Mammary epithelial cell (primary cell): ENCODE data around the gene CACNA1A.

ENCODE experiments used
- EZH2 ChIP-seq: IDR thresholded peaks from 2 replicates; pipeline ENCODE4 v1.6.1; 2012; ENCODE audit warnings: low read length, inconsistent platforms, borderline replicate concordance
- TF ChIP-seq, protein P1 (sequence below), 2 donors: IDR thresholded peaks in 1 of 2; conservative IDR thresholded peaks in 1 of 2; 2 replicates each; pipeline ENCODE4 v1.5.1; 2011 to 2012; ENCODE audit warnings: inconsistent platforms in 2 of 2, low read length in 2 of 2, mild to moderate bottlenecking in 2 of 2, control low read depth in 1 of 2, low read depth in 1 of 2; ENCODE audit not compliant: insufficient read depth in 1 of 2; ENCODE audit errors: extremely low read depth in 1 of 2

DNA sequence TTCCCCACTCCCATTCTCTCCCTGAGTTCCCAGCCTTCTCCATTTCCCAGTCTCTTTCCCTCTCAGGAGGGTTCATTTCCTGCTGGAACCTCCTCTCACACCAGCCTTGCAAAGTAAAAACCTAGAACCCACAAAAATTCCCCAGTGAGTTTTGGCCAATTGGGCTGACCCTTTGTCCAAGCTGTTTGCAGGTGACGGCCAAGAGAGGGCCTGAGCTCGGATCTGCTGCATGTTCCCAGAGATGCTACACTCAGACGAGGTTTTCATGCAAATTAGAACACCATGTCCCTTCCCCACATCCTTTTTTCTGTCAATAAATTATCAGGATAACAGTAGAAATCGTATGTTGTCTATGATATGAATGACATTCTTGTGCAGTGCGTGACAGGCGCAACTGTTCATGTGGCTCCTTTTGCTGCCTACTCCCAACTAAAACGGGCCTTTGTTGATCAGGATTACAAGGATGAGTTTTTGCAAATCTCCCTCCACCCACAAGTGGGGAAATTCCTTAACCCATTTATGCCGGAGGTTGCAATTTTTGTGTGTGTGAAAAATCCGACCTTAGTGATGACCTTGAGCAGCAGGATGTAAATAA is 149.5 kb downstream of the CACNA1A start:
- no peak for TF ChIP-seq EZH2
- TF ChIP-seq, protein P1, sequence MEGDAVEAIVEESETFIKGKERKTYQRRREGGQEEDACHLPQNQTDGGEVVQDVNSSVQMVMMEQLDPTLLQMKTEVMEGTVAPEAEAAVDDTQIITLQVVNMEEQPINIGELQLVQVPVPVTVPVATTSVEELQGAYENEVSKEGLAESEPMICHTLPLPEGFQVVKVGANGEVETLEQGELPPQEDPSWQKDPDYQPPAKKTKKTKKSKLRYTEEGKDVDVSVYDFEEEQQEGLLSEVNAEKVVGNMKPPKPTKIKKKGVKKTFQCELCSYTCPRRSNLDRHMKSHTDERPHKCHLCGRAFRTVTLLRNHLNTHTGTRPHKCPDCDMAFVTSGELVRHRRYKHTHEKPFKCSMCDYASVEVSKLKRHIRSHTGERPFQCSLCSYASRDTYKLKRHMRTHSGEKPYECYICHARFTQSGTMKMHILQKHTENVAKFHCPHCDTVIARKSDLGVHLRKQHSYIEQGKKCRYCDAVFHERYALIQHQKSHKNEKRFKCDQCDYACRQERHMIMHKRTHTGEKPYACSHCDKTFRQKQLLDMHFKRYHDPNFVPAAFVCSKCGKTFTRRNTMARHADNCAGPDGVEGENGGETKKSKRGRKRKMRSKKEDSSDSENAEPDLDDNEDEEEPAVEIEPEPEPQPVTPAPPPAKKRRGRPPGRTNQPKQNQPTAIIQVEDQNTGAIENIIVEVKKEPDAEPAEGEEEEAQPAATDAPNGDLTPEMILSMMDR (conservative IDR thresholded peaks at IDR 0.05 in 1 of 2, IDR thresholded peaks at IDR 0.05 in 1 of 2; ENCODE audit: extremely low read depth in 1 of 2, insufficient read depth in 1 of 2, low read depth in 1 of 2, low read length in 2 of 2): no peak
